ENCODE results near the gene SLC1A4. TPM values are rescaled to one million over a fixed set of nuclear protein-coding genes. Genes with fewer than 3 reads are reported as not detected.

Gene SLC1A4
- total RNA-seq, 1 experiment from 2014 or later, result 12.9 TPM

- POLR2A ChIA-PET, result no interaction called here
Measured at GRCh38 chr2:65013776-65014175, 24.6 kb downstream of the SLC1A4 start.

GRCh38 chr2:65015731-65016130 lies 26.5 kb downstream of the SLC1A4 start:
- no TSS peak for BruUV-seq (replicated peaks)
- ChIA-PET POLR2A (no interaction called here), CTCF (no interaction called here)
- Histone ChIP-seq H3K9me3 (ENCODE audit: control insufficient read depth, insufficient read depth, low read depth, low read length) (no peaks in the 10 kb centered on the region), H3K27ac (ENCODE audit: low read length) (no peak overlapping the region), H3K4me1 (ENCODE audit: control insufficient read depth, insufficient read depth, low read length) (no peaks in the 10 kb centered on the region), H3K4me3 (ENCODE audit: low read depth in 2 of 2, low read length in 2 of 2) (no peak overlapping the region), H3K36me3 (ENCODE audit: control insufficient read depth, insufficient read depth, low read length) (no peaks in the 10 kb centered on the region), H3K27me3 (ENCODE audit: control insufficient read depth, insufficient read depth, low read length) (no peaks in the 10 kb centered on the region)
- no peak for TF ChIP-seq SIN3A (IDR thresholded peaks at IDR 0.05; ENCODE audit: borderline replicate concordance, insufficient read depth, low read depth, low read length)
- no peak for TF ChIP-seq REST (IDR thresholded peaks at IDR 0.05; ENCODE audit: insufficient read depth in 1 of 2, low read depth in 2 of 2, low read length in 1 of 2)
- no peak for TF ChIP-seq POLR2AphosphoS5 (IDR thresholded peaks at IDR 0.05; ENCODE audit: low read depth, low read length)
- no peak for TF ChIP-seq TCF7L2 (IDR thresholded peaks at IDR 0.05; ENCODE audit: low read depth, low read length)
- TF ChIP-seq CTCF (IDR thresholded peaks at IDR 0.05), result no peak
- in situ Hi-C loops (cut with HindIII; ENCODE audit: low pct_unique_long_range_greater_than_20kb, low sequenced_read_pairs) (no loop called here), intact Hi-C loops (cut with micrococcal nuclease; ENCODE audit: unreplicated experiment) (no loop called here)
- DNase-seq (ENCODE audit: low read depth, low spot score) (no peak), ATAC-seq (no peak)

More at GRCh38 chr2:65013776-65014175, 24.6 kb downstream of the SLC1A4 start:
- Histone ChIP-seq H3K27me3 (ENCODE audit: control insufficient read depth, insufficient read depth, low read length) (no peaks in the 10 kb centered on the region), H3K4me3 (ENCODE audit: low read depth in 2 of 2, low read length in 2 of 2) (no peak overlapping the region), H3K27ac (ENCODE audit: low read length) (no peak overlapping the region), H3K36me3 (ENCODE audit: control insufficient read depth, insufficient read depth, low read length) (no peaks in the 10 kb centered on the region), H3K9me3 (ENCODE audit: control insufficient read depth, insufficient read depth, low read depth, low read length) (no peaks in the 10 kb centered on the region), H3K4me1 (ENCODE audit: control insufficient read depth, insufficient read depth, low read length) (no peaks in the 10 kb centered on the region)
- ATAC-seq (no peak), DNase-seq (ENCODE audit: low read depth, low spot score) (no peak)
- TF ChIP-seq REST (IDR thresholded peaks at IDR 0.05; ENCODE audit: insufficient read depth in 1 of 2, low read depth in 2 of 2, low read length in 1 of 2) (no peak), TCF7L2 (IDR thresholded peaks at IDR 0.05; ENCODE audit: low read depth, low read length) (no peak), SIN3A (IDR thresholded peaks at IDR 0.05; ENCODE audit: borderline replicate concordance, insufficient read depth, low read depth, low read length) (no peak), CTCF (IDR thresholded peaks at IDR 0.05) (no peak), POLR2AphosphoS5 (IDR thresholded peaks at IDR 0.05; ENCODE audit: low read depth, low read length) (no peak)
- in situ Hi-C loops (cut with HindIII; ENCODE audit: low pct_unique_long_range_greater_than_20kb, low sequenced_read_pairs), result no loop called here
- intact Hi-C loops (cut with micrococcal nuclease; ENCODE audit: unreplicated experiment), result no loop called here
- no TSS peak for BruUV-seq (replicated peaks)
- CTCF ChIA-PET, result no interaction called here

All from Panc1 (cell line).